Nephron (organoid): ENCODE data around the gene TESMIN.
A peak's percentile ranks its signal among the peaks of the same experiment; 100 is the strongest.

ENCODE experiments used
- H3K27ac Mint-ChIP-seq, 3 experiments: 2 replicates each; pipeline ENCODE4 v1.8.0; 2020; ENCODE audit warnings: mixed read lengths in 3 of 3, mild to moderate bottlenecking in 2 of 3, moderate library complexity in 1 of 3
- H3K27me3 Mint-ChIP-seq: 2 replicates; pipeline ENCODE4 v1.8.0; 2021; ENCODE audit warnings: low read depth, mild to moderate bottlenecking, moderate library complexity, mixed read lengths
- H3K36me3 Mint-ChIP-seq: 2 replicates; pipeline ENCODE4 v1.8.0; 2020; ENCODE audit warnings: low read depth, mixed read lengths
- H3K4me1 Mint-ChIP-seq: 2 replicates; pipeline ENCODE4 v1.8.0; 2020; ENCODE audit warnings: mixed read lengths
- H3K4me3 Mint-ChIP-seq, 3 experiments: 2 replicates each; pipeline ENCODE4 v1.8.0; 2020; ENCODE audit warnings: mild to moderate bottlenecking in 3 of 3, mixed read lengths in 3 of 3, moderate library complexity in 2 of 3
- H3K9me3 Mint-ChIP-seq: 2 replicates; pipeline ENCODE4 v1.8.0; 2020; ENCODE audit warnings: mixed read lengths
- TF ChIP-seq, protein P1 (sequence below), 3 experiments: fragments of 200-600 bp; sonication (generic); IDR thresholded peaks; one replicate each; pipeline ENCODE4 v1.5.0; 2021; ENCODE audit warnings: antibody characterized with exemption in 3 of 3; ENCODE audit not compliant: unreplicated experiment in 3 of 3

TESMIN gene

DNA sequence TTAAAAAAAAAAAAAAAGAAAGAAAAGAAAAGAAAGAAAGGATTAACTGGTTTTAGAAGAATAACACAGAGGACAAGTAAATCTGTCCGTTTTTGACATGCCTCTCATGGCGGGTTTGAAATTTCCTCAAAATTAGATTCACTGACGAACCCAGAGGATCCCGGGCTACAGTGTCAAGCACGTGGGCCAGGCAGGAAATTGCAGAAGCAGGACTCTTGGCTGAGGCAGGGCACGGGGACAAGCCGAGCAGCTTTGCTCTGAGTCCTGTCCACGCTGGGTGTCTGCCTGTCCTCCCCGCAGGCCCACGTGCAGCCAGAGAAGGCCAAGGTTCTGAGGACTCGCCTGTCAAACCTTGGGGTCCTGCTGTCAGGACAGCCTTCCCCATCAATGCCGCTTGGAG is 42.3 kb downstream of the TESMIN start:
- TF ChIP-seq, protein P1, sequence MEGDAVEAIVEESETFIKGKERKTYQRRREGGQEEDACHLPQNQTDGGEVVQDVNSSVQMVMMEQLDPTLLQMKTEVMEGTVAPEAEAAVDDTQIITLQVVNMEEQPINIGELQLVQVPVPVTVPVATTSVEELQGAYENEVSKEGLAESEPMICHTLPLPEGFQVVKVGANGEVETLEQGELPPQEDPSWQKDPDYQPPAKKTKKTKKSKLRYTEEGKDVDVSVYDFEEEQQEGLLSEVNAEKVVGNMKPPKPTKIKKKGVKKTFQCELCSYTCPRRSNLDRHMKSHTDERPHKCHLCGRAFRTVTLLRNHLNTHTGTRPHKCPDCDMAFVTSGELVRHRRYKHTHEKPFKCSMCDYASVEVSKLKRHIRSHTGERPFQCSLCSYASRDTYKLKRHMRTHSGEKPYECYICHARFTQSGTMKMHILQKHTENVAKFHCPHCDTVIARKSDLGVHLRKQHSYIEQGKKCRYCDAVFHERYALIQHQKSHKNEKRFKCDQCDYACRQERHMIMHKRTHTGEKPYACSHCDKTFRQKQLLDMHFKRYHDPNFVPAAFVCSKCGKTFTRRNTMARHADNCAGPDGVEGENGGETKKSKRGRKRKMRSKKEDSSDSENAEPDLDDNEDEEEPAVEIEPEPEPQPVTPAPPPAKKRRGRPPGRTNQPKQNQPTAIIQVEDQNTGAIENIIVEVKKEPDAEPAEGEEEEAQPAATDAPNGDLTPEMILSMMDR (IDR thresholded peaks at IDR 0.05; ENCODE audit: unreplicated experiment in 3 of 3) = no peak
- peaks cover 8% of the 10 kb centered on the region for H3K4me1 Mint-ChIP-seq
- H3K27ac Mint-ChIP-seq = no peak overlapping the region
- H3K27me3 Mint-ChIP-seq = peaks cover 24% of the 10 kb centered on the region
- H3K9me3 Mint-ChIP-seq = no peaks in the 10 kb centered on the region
- no peaks in the 10 kb centered on the region for H3K36me3 Mint-ChIP-seq
- H3K4me3 Mint-ChIP-seq = no peak overlapping the region

GRCh38 chr11:68707527-68707926 is 43.8 kb downstream of the TESMIN start:
- H3K27ac Mint-ChIP-seq = no peak overlapping the region
- H3K27me3 Mint-ChIP-seq = peaks cover 19% of the 10 kb centered on the region
- no peak overlapping the region for H3K4me3 Mint-ChIP-seq
- H3K9me3 Mint-ChIP-seq = no peaks in the 10 kb centered on the region
- H3K36me3 Mint-ChIP-seq = no peaks in the 10 kb centered on the region
- TF ChIP-seq, protein P1 (IDR thresholded peaks at IDR 0.05; ENCODE audit: unreplicated experiment in 3 of 3) = no peak
- peaks cover 5% of the 10 kb centered on the region for H3K4me1 Mint-ChIP-seq

GRCh38 chr11:68704887-68705286 is 46.4 kb downstream of the TESMIN start:
- Mint-ChIP-seq H3K27me3 (peaks cover 18% of the 10 kb centered on the region), H3K4me3 (peak overlapping the region; percentile 17 to 48 (median 20)), H3K9me3 (peaks cover 5% of the 10 kb centered on the region), H3K4me1 (peaks cover 5% of the 10 kb centered on the region), H3K27ac (no peak overlapping the region), H3K36me3 (no peaks in the 10 kb centered on the region)
- TF ChIP-seq, protein P1 (IDR thresholded peaks at IDR 0.05; ENCODE audit: unreplicated experiment in 3 of 3) = no peak

GRCh38 chr11:68698993-68699392 is 52.3 kb downstream of the TESMIN start:
- Mint-ChIP-seq H3K4me3 (no peak overlapping the region), H3K27me3 (peaks cover 34% of the 10 kb centered on the region), H3K4me1 (no peaks in the 10 kb centered on the region), H3K27ac (no peak overlapping the region), H3K36me3 (no peaks in the 10 kb centered on the region), H3K9me3 (peaks cover 12% of the 10 kb centered on the region)
- TF ChIP-seq, protein P1 (IDR thresholded peaks at IDR 0.05; ENCODE audit: unreplicated experiment in 3 of 3) = no peak

GRCh38 chr11:68695531-68695930 is 55.8 kb downstream of the TESMIN start:
- H3K27me3 Mint-ChIP-seq = peaks cover 46% of the 10 kb centered on the region

More at GRCh38 chr11:68695531-68695930, 55.8 kb downstream of the TESMIN start:
- H3K27ac Mint-ChIP-seq = no peak overlapping the region
- peaks cover 7% of the 10 kb centered on the region for H3K9me3 Mint-ChIP-seq
- no peaks in the 10 kb centered on the region for H3K36me3 Mint-ChIP-seq
- peaks cover 6% of the 10 kb centered on the region for H3K4me1 Mint-ChIP-seq
- TF ChIP-seq, protein P1 (IDR thresholded peaks at IDR 0.05; ENCODE audit: unreplicated experiment in 3 of 3) = no peak
- H3K4me3 Mint-ChIP-seq = no peak overlapping the region
